ENCODE measurements around the gene EXD3.

- no peak for TF ChIP-seq NFIC (IDR thresholded peaks at IDR 0.05)
- no peak for TF ChIP-seq CEBPB (IDR thresholded peaks at IDR 0.05)
- no peak for TF ChIP-seq TAF1 (IDR thresholded peaks at IDR 0.05; ENCODE audit: low read depth)
- TF ChIP-seq FOXM1 (IDR thresholded peaks at IDR 0.05; ENCODE audit: borderline replicate concordance, low read depth), result no peak
- no peak for TF ChIP-seq EP300 (IDR thresholded peaks at IDR 0.05; ENCODE audit: borderline replicate concordance)
- no peak for TF ChIP-seq TCF12 (IDR thresholded peaks at IDR 0.05; ENCODE audit: low read depth)
These were observed 40.9 kb upstream of the EXD3 start for GRCh38 chr9:137463931-137464290.

Measured in Ishikawa (cell line).